ENCODE results near the gene PSMA6.
"Not testable (repeated sequence)": the region's sequence is repeated elsewhere in the genome, so short reads cannot be mapped to it uniquely, and the experiment has no call there.

Gene PSMA6

DNA sequence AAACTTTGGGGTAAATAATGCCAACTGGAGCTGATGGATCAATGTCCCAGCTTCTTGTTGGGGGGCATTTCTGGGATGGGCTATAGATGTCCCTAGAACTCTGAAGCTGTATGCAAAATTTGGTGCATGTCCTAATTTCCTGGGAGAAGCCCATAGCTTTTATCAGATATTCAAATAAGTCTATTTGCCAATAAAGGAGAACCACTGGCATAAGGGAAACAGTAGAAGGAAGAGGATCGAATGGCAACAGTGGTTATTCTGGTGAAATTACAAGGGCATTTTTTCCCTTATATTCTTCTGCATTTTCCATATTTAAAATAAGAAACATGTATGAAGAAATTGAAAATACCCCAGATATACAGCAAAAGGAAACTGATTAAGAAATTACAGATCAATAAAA lies 34.2 kb downstream of the PSMA6 start:
- DNase-seq (ENCODE audit: low read depth) = no peak

DNA sequence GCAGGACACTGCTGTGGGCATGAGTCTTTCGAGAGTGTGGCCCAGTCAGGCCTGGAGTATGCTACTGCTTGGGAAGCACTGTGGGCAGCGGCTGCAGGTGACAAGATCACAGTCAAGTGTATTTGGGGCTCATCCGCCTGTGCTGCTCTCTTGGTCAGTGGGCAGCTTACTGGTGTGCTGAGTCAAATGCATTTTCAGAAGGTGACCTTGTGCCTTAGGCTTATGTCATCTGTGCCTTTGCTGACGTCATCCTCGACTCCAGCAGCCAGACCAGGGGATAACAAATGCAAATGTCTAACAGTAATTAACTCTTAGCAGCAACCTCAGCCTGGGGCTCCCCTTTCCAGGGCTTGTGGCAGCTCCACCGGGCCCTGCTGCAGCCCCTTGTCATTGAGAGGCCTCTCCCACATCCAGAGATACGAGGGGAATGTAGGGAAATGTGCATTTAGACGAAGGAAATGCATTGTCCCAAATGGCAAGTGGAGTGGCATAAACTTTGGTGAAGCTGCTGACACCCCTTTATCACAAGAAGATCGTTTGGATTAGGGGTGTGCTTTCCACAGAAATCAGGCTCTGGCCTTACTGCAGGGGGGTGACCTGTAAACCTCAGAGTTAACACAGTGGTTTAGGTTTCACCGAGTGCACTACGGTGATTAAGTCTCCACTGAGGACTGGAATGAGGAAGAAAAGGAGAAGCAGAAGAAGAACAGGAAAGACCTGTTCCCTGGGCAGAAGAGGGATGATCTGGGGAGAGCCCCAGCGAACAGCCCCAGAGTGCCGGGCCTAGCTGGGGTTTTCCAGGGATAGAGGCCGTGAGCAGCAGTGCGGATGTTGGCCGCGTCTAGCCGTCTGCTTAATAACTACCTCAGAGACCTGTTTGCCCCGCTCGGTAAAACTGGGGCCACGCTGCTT lies 39.7 kb downstream of the PSMA6 start:
- no peak for DNase-seq (ENCODE audit: low read depth)

DNA sequence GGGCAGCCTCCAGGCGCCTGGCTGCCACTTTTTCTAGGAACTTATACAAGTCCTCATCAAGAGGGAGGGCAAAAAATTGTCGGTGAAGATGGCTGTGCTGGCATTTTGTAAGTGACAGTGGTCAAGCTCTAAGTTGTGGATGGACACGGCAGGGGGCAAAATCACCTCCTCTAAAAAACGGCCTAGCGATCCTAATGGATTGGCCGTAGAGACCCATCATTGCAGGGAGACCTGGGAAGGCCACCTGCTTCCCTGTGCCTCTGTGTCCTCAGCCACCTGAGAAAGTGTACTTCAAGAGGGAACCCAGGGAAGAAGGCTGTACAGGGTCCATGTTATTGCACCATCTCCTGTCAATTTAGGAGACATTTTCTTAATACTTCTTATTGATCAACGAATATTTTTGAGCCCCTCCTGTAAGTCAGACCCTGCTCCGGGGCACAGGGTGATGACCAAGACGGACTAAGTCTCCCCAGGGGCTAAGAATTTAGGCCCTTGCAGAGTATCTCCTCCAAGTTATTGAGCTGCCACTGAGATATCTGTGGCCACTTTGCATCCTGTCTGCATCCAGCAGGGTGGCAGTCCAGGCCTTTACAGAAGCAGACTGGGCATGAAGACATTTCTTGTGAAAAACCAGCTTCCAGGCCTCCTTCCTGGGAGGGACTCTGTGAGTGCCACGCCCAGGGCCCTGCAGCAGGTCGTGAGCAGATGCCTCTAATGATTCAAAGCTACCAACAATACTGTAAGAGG lies 40.5 kb downstream of the PSMA6 start:
- DNase-seq (ENCODE audit: low read depth) = no peak

DNA sequence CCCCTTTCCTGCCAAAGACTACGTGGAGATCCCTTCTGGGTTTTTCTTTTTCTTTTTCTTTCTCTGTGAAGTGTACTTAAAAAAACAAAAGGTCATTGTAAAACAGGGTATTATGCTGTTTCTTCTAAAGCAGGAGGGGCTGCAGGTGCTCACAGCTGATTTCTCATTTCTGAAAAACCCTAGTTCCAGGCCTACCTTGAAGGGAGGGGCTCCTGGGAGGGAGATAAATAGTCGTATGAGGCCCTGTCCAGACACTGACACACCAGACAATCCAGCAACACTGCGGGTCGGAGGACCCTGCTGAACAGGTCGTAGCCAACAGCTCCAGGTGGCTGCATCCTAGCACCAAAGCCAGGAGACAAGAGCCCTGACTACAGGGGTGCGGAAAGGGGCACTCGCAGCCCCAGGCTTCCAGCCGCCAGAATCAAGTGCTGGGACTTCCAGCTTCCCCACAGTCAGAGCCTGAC lies 41.1 kb downstream of the PSMA6 start:
- DNase-seq (ENCODE audit: low read depth) = no peak

DNA sequence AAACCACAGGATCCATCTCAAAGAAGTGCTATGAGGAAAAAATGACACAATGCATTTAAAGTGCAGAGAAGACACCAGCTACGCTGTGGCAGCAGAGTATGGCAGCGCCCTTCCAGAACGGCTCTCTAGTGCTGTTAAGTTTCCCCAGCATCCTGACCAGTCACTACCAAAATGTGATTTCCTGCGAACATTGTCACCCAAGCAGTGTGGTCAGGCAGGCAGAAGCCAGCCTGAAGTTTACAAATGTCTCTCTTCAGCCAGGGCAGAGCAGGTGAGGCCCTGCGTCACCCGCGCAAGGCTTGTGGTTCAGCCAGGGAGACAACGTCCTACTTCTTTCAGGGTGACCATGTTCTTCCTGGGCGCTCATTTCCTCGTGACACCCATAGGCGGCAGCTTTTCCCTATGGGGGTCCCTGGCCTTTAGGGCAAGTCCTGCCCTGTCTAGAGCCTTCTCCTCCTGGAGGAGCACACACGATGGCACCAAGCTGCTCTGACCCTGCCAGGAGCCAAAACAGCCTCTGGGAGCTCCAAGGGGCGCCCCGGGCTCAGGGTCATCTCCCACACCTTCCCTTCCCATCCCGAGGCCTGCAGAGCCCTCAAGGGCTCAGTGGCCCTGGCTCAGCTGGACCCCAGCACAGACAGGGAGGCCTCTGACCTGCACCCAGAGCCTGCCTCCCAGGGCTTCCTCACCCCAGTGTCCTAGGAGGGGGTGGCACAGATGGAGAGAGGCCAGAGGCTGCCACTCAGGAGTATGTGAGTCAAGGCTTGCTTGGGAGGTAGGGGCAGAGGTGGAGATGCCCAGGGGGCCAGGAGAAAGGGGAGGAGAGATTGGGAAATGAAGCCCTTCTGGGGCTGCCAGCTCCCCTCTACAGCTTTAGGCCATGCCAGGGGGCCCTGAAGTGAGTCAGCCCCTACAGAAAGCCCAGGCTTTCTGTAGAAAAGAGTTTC lies 41.9 kb downstream of the PSMA6 start:
- DNase-seq (ENCODE audit: low read depth) = no peak

DNA sequence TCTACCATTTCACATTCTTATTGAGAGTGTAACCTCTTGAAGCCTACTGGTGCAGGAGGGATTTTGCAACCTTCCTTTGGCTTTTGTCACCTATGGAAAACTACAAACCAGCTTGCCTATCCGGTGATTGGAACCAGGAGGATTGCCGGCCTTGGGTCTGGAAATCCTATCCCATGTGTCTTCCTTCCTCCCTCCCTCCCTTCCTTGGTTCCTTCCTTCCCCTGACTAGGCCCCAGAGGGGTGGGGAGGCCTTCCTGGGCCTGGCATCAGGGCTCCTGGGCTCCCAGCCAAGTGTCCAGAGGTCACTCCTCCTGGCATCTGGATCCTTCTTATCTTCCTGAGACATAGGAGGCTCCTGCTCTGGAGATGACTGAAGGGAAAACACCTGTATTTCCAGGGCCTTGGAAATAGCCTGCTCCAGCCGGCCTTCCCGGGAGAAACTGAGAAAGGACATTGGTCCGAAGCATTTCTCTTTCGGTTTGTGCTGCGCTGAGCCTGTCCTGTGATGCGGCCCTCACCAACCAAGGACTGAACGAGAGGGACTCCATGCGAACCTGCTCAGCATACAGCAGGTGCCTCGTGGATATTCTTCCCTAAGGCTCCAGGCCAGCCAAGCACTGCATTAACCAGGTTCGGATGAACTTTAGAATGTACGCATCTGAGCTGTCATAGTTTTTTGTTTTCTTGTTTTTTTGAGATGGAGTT lies 43.4 kb downstream of the PSMA6 start:
- DNase-seq (ENCODE audit: low read depth) = no peak

DNA sequence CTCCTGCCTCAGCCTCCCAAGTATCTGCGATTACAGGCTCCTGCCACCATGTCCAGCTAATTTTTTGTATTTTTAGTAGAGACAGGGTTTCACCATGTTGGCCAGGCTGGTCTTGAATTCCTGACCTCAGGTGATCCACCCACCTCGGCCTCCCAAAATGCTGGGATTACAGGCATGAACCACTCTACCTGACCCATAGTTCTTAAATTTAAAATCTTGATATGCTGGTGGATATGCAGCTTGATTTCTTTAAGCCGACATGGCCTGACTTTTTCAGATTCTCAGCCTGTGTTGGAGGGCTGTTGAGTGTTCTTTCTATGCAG lies 44.0 kb downstream of the PSMA6 start:
- not testable (repeated sequence) for DNase-seq (ENCODE audit: low read depth)

DNA sequence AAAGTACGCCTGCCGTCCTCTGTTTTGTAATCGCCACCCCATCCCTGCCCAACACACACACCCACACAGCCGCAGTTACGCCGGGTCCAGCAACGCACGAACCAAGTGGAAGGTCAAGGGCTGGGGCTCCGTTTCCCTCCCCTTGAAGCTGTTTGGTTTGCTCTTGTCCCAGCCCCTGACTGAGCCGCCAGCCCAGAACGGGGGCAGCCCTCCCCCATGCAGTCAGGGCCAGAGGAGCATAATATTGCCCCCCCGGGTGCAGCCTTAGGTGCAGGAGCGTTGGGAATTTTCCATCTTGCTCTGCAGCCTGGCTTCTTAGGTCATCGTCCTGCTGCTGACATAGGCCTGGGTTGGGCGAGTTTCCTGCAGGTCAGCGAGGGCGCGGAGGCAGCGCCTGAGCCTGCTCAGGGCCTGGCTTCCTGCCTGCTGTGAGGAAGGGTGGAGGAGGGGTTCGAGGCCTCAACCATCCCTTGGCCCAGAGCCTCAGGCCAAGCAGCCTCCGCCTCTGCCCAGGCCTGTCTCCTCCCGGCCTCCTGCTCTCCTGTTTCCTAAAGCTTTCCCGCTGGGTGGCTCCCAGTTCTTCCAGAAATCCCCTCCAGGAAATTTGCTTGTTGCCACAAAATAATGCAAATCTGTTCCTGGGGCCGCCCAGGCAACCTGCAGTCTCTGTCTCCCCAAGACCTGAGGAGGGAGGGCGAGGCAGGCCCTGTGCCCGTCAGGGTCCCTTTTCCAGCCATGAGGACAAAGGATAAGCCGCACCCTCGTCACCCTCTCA lies 44.5 kb downstream of the PSMA6 start:
- DNase-seq (ENCODE audit: low read depth) = peak; percentile 89

DNA sequence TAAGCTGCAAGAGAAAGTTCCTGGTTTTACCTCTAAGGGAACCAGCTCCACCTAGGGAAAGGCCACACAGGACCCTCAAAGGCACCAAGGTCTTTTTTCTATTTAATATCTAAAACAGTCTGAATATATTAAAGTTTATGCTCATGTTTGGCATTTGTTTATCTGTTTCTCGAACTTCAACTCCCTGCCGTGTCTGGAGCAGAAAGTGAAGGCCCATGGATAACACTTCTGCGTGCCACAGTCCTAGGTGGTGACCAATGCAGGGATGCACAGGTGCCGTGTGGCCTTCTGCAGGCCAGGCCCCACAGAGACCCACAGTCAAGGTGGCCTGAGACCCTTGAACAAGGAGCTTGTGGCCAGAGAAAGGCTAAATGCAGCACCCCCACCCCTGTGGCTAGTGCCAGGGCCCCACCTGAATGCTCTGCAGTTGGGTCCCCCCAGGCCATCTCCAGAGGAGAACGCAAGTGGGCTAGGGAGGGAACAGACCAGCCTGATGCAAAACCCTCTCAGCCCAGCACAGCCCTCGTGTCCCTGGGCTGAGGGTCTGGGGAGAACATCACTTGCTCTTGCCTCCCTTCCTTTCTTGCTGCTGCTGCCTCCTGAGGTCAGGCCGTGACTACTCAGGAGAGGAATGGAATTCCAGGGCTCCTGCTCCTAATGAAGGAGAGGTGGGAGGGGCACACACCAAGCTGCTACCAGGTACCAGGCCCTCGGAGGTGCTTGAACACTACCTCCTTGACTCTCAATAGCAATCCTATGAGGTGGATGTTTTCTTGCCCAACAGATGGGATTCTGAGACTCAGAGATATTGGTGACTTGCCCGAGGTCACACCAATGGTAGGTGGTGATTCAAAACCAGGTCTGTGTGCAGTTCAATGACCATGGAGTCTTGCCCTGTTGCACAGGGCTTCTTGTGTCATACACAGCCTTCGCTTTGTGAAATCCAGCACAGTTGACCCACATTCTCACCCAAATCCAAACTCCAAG lies 45.4 kb downstream of the PSMA6 start:
- DNase-seq (ENCODE audit: low read depth) = no peak

DNA sequence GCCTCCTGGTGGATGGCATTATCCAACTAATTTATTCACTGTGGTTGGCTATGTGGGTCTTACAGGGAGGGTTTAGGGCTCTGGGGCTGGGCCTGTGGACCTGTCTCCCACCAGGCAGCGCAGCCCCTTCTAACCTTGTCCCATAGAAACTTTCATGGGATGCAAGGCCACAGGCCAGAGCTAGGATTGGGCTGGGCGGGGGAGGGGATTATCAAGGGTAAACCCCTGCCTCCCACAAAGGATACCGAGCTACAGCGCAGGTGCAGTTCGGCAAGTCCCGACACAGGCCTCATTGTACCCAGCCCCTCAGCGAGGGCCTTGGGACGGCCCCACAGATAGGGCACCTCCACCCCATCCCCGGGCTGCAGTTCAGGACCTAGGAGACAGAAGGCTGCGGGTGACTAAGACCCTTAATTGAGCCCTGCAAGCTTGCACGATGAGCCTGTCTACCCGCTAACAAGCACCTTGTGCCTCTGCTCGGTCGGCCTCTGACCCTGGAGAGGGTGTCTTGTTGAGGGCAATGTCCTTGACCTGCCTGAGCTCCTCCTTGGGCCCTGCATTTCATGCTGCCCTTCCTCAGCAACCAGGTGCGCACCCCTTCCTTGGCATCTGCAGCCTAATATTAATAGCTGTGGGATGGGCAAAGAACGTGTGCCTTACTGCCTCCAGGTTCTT lies 46.7 kb downstream of the PSMA6 start:
- DNase-seq (ENCODE audit: low read depth) = no peak

DNA sequence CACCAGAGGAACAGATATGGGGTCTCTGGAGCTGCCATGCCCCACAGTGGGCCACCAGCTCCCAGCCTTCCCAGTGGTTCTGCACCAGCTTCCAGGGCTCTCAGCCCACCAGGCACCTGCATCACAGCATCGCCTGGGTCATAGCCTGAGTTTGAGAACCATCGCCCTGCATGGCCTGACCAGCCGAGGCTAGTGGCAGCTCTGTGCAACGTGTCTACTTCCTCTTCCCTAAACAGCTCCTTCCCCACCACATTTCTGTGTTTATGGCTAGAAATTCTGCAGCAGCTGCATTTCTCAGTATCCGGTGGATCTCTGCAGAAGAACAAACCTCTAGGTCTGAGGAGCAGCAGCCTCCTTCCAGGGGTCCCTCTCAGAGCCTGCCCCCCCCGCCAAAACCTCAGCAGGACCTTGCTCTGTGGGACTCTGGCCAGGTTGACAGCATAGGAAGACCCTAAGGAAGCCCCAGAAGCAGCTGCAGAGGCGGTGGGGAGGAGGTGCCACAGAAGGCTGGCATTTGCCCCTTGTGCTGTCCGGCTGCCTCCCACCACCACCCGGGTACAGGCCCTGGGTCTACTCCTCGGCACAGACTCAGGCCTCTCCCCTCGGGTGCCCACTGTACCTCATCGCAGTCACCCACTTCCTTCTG lies 47.7 kb downstream of the PSMA6 start:
- no peak for DNase-seq (ENCODE audit: low read depth)

DNA sequence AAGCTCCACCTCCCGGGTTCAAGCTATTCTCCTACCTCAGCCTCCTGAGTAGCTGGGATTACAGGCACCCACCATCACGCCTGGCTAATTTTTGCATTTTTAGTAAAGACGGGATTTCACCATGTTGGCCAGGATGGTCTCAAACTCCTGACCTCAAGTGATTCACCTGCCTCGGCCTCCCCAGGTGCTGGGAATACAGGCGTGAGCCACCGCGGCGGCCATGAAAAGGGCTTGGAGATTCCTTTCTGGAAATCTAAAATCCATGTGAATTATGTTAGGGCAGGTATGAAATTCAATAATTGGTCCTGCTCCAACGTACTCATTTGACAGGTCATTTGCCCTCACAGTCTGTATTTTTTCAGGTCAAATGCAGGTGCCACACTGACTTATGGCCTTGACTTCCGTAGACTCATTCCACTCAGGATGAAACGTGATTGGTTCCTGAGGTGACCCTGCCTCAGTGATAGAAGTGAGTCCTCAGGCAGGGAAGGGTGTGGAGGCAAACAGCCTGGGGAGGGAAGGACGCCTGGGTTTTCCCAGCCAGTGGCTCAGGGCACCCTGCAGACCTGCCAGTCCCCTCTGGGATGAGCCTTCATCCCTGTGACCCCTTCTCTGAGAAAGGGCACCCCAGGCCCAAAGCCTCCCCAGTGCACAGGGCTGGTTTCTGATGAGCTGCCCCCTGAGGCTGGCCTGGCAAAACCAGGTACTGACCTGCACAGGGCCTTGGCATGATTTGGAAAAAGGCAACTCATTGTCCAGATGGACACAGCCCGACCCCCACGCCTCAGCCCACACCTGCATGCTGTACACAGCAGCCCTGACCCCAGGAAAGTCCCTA lies 48.7 kb downstream of the PSMA6 start:
- DNase-seq (ENCODE audit: low read depth) = no peak

DNA sequence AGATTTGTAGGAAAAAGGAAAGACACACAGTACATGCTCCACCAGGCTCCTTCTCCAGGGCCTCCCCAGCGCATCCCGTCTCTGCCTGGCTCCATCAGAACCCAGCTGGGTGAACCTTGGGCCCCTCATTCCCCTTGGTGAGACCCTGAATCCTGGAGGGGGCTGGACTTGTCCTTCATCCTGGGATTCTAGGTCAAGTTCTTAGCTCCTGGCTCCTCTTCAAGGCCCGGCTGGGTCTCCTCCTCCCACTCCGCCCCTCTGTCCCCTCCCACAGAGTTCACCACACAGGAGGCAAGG lies 49.2 kb downstream of the PSMA6 start:
- no peak for DNase-seq (ENCODE audit: low read depth)

DNA sequence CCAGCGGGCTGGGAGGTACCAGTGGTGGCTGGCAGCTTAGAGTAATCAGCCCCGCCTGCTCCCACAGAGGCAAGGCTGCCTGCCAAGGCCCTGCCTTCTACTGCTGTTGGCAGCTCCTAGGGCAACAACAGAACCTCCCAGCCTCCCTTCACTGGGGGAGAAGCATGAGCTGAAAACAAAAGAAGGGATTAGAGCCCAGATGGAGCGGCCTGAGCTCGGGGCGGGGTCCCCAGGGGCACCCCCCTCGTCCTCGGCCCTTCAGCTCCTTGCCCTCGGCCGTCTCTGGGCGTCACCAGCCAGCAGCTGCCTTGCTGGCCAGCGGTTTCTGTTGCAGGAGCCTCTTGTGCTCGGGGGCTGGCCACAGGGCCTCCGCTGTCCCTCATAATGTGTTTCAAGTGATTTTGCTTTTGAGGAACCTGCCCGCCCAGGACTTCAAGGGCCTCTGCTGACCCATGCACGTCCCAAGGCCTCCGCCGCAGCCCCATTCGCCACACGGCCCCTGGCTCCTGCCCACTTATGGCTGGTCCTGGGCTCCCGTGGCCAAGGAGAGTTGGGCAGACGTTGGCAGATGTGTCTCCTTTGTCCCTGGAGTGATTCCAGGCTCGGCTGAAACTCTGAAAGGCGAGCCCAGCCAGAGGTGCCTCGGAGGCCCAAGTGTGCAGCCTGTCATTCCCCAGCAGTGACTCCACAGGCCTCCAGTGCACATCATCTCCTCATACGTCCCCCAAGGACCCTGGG lies 49.7 kb downstream of the PSMA6 start:
- DNase-seq (ENCODE audit: low read depth) = peak; percentile 92

DNA sequence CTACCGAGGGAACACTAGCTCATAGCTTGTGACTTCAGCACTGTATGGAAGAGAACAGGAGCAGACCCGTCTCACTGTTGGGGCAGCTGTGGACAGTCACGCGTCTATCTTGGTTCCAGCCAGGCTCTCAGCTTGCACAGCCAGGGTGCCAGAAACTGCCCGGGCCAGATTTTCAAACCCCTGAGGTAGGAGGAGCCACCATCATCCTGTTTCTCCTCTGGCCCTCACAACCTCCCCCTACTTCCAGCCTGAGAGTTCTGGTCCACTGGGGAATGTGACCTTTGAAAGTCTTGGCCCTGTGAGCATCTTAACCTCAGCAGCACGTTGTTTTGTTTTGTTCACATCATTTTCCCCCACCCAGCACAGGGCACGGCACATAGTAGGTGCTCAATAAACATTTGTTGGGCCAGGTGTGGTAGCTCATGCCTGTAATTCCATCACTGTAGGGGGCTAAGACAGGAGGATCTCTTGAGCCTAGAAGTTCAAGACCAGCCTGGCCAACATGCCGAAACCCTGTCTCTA lies 50.4 kb downstream of the PSMA6 start:
- DNase-seq (ENCODE audit: low read depth) = no peak

DNA sequence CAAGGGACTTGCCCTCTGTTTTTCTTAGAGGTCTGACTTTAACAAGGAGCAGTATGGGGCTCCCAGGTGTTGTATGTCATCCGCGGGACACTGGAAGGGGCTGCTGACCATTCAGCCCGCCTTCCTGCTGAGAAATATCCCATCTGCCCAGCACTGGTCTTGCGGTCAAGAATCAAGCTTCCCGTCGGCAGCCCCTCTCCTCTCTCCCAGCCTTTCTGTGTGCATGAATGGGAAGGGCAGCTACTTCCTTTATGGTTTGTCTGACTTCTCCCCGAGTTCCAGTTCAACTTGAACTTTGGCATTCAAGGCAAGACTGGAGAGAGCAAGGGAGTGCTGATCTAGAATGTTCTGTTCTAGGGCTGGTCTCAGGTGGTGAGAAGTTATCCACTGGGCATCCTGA lies 51.5 kb downstream of the PSMA6 start:
- no peak for DNase-seq (ENCODE audit: low read depth)
